HCT116 (cell line): Measurements from ENCODE around the gene DMBX1. TPM values are rescaled to one million over a fixed set of nuclear protein-coding genes. Genes with fewer than 3 reads are reported as not detected.

Source experiments
- ATAC-seq: fragments of 200-7000 bp; cut with Tn5 transposase; 2 replicates; pipeline ENCODE4 v1.9.1; 2020; ENCODE audit warnings: mild to moderate bottlenecking, moderate library complexity
- BruUV-seq: library from RNA; stranded (reverse); fragments of 400-500 nt; replicated peaks from 2 replicates; lab custom pipeline; 2021; lab: Mats Ljungman, UMichigan
- CTCF ChIA-PET: fragments of 300-600 bp; sonication (Branson Sonifier 250); formaldehyde crosslinking; loops from one replicate; lab custom pipeline; 2021; ENCODE audit warnings: antibody characterized with exemption; lab: Charles Lee
- POLR2A ChIA-PET: fragments of 300-600, 350-600 bp; sonication (Branson Sonifier 250); formaldehyde crosslinking; loops from one replicate; lab custom pipeline; 2021; ENCODE audit warnings: antibody characterized with exemption; lab: Charles Lee
- RAD21 ChIA-PET, 2 experiments: fragments of 300-600 bp; sonication (Branson Sonifier 250); formaldehyde crosslinking; loops; one replicate each; lab custom pipeline; 2023; ENCODE audit warnings: low total read pairs in 2 of 2; ENCODE audit not compliant: uncharacterized antibody in 2 of 2, unreplicated experiment in 2 of 2, low non-redundant PET in 1 of 2; lab: Charles Lee
- DNase-seq: peaks from one replicate; pipeline ENCODE4 v3.0.0-alpha.2; 2010; ENCODE audit warnings: low read depth, low spot score
- H2AFZ ChIP-seq: fragments of 200-600 bp; shearing (Covaris generic), sonication (generic); 2 replicates; pipeline ENCODE4 v1.6.1; 2017; ENCODE audit warnings: low read depth, mixed run types, mixed read lengths, antibody characterized with exemption, low read length; ENCODE audit not compliant: poor library complexity, severe bottlenecking
- H3K27ac ChIP-seq: 2 replicates; pipeline ENCODE4 v1.5.1; 2012; ENCODE audit warnings: low read depth, low read length
- H3K27me3 ChIP-seq: fragments of 200-600 bp; sonication (generic); 2 replicates; pipeline ENCODE4 v1.6.1; 2016; ENCODE audit warnings: mixed run types, low read length, mixed read lengths; ENCODE audit not compliant: insufficient read depth
- H3K36me3 ChIP-seq, 2 experiments: fragments of 200-500 bp in 1 of 2; fragments of 200-600 bp in 1 of 2; sonication (Bioruptor generic) in 1 of 2; sonication (generic) in 1 of 2; 2 replicates each; pipeline versions ENCODE4 v1.5.1 to v1.6.1; 2014 to 2016; ENCODE audit warnings: low read length in 2 of 2, inconsistent platforms in 1 of 2, mixed read lengths in 1 of 2, mixed run types in 1 of 2; ENCODE audit not compliant: insufficient read depth in 2 of 2, control insufficient read depth in 1 of 2
- H3K4me1 ChIP-seq, 2 experiments: fragments of 200-600 bp in 1 of 2; sonication (generic) in 1 of 2; 2 replicates each; pipeline versions ENCODE4 v1.5.1 to v1.6.1; 2012 to 2017; ENCODE audit warnings: low read length in 2 of 2, inconsistent platforms in 1 of 2, mild to moderate bottlenecking in 1 of 2, mixed read lengths in 1 of 2, mixed run types in 1 of 2, moderate library complexity in 1 of 2; ENCODE audit not compliant: insufficient read depth in 2 of 2, control insufficient read depth in 1 of 2
- H3K4me2 ChIP-seq: fragments of 200-600 bp; sonication (generic); 2 replicates; pipeline ENCODE4 v1.6.1; 2017; ENCODE audit warnings: mixed run types, low read length, mixed read lengths
- H3K4me3 ChIP-seq, 2 experiments: fragments of 200-600 bp in 1 of 2; sonication (generic) in 1 of 2; replicated peaks in 1 of 2; 2 replicates each; pipeline ENCODE4 v1.5.1; 2011 to 2016; ENCODE audit warnings: low read length in 2 of 2, control low read depth in 1 of 2, low read depth in 1 of 2, mild to moderate bottlenecking in 1 of 2, mixed read lengths in 1 of 2, mixed run types in 1 of 2
- H3K79me2 ChIP-seq: fragments of 200-600 bp; sonication (generic); 2 replicates; pipeline ENCODE4 v1.6.1; 2017; ENCODE audit warnings: mild to moderate bottlenecking, mixed run types, low read length, moderate library complexity, mixed read lengths; ENCODE audit not compliant: insufficient read depth
- H3K9ac ChIP-seq: fragments of 200-600 bp; sonication (generic); 2 replicates; pipeline ENCODE4 v1.6.1; 2016; ENCODE audit warnings: low read length, mixed read lengths
- H3K9me2 ChIP-seq: fragments of 200-600 bp; sonication (generic), shearing (Covaris generic); 2 replicates; pipeline ENCODE4 v1.6.1; 2017; ENCODE audit warnings: mixed run types, mild to moderate bottlenecking, moderate library complexity; ENCODE audit not compliant: insufficient read depth
- H3K9me3 ChIP-seq, 2 experiments: fragments of 200-500 bp in 1 of 2; fragments of 200-600 bp in 1 of 2; sonication (Bioruptor generic) in 1 of 2; sonication (generic) in 1 of 2; 2 replicates each; pipeline ENCODE4 v1.6.1; 2014 to 2017; ENCODE audit warnings: low read length in 2 of 2, mixed read lengths in 2 of 2, inconsistent platforms in 1 of 2, low read depth in 1 of 2, mild to moderate bottlenecking in 1 of 2, mixed run types in 1 of 2, moderate library complexity in 1 of 2; ENCODE audit not compliant: control insufficient read depth in 1 of 2, insufficient read depth in 1 of 2
- H4K20me1 ChIP-seq: fragments of 200-600 bp; sonication (generic), shearing (Covaris generic); 2 replicates; pipeline ENCODE4 v1.6.1; 2017; ENCODE audit warnings: mixed run types, mild to moderate bottlenecking, moderate library complexity; ENCODE audit not compliant: insufficient read depth
- CBX3 ChIP-seq: IDR thresholded peaks from 2 replicates; pipeline ENCODE4 v1.6.1; 2012; ENCODE audit warnings: low read depth
- CEBPB ChIP-seq: IDR thresholded peaks from 2 replicates; pipeline ENCODE4 v1.6.1; 2012; ENCODE audit warnings: low read depth
- ELF1 ChIP-seq: IDR thresholded peaks from 2 replicates; pipeline ENCODE4 v1.6.1; 2012; ENCODE audit warnings: low read depth, borderline replicate concordance
- EZH2 ChIP-seq: fragments of 200-600 bp; sonication (generic); IDR thresholded peaks from 2 replicates; pipeline ENCODE4 v1.6.1; 2017; ENCODE audit warnings: antibody characterized with exemption, mixed run types
- EZH2phosphoT487 ChIP-seq: fragments of 200-600 bp; IDR thresholded peaks from 2 replicates; pipeline ENCODE4 v1.6.1; 2018; ENCODE audit warnings: antibody characterized with exemption, borderline replicate concordance
- FOSL1 ChIP-seq: IDR thresholded peaks from 2 replicates; pipeline ENCODE4 v1.6.1; 2012; ENCODE audit warnings: low read depth
- JUND ChIP-seq: IDR thresholded peaks from 2 replicates; pipeline ENCODE4 v1.6.1; 2012
- MAX ChIP-seq: IDR thresholded peaks from 2 replicates; pipeline ENCODE4 v1.6.1; 2012
- POLR2A ChIP-seq: IDR thresholded peaks from 2 replicates; pipeline ENCODE4 v1.7.0; 2011; ENCODE audit warnings: borderline replicate concordance; ENCODE audit not compliant: insufficient read depth, insufficient read length; ENCODE audit errors: extremely low read depth
- POLR2AphosphoS5 ChIP-seq: IDR thresholded peaks from 2 replicates; pipeline ENCODE4 v1.6.1; 2011; ENCODE audit warnings: mild to moderate bottlenecking, low read depth, low read length, moderate library complexity
- REST ChIP-seq: IDR thresholded peaks from 2 replicates; pipeline ENCODE4 v1.6.1; 2012; ENCODE audit warnings: low read depth
- SIN3A ChIP-seq: IDR thresholded peaks from 2 replicates; pipeline ENCODE4 v1.6.1; 2012; ENCODE audit warnings: low read depth
- SP1 ChIP-seq: IDR thresholded peaks from 2 replicates; pipeline ENCODE4 v1.6.1; 2012; ENCODE audit warnings: low read depth
- SRF ChIP-seq: IDR thresholded peaks from 2 replicates; pipeline ENCODE4 v1.6.1; 2012; ENCODE audit warnings: low read depth
- YY1 ChIP-seq: IDR thresholded peaks from 2 replicates; pipeline ENCODE4 v1.6.1; 2011; ENCODE audit warnings: low read length, low read depth, moderate library complexity, mild to moderate bottlenecking; ENCODE audit not compliant: insufficient replicate concordance; ENCODE audit errors: extremely low read depth
- ZBTB33 ChIP-seq: IDR thresholded peaks from 2 replicates; pipeline ENCODE4 v1.6.1; 2011; ENCODE audit warnings: mild to moderate bottlenecking, low read length, moderate library complexity; ENCODE audit not compliant: insufficient replicate concordance; ENCODE audit errors: extremely low read depth
- intact Hi-C: fragments of 100-400 bp; cut with micrococcal nuclease; formaldehyde crosslinking; loops from 2 replicates; pipeline ENCODE4 v1.10.0; 2022
- total RNA-seq: library from RNA; stranded (reverse); gene quantifications from one replicate; pipeline ENCODE4 v1.2.1, GENCODE V29; 2021; ENCODE audit not compliant: unreplicated experiment

The DMBX1 gene
- total RNA-seq, 1 experiment from 2014 or later, result 4.3 TPM

- RAD21 ChIA-PET, result no interaction called here
- H3K36me3 ChIP-seq, result no peaks in the 10 kb centered on the region
- no peaks in the 10 kb centered on the region for H3K9me2 ChIP-seq
- intact Hi-C loops, result no loop called here
- H2AFZ ChIP-seq, result no peak overlapping the region
- no peaks in the 10 kb centered on the region for H4K20me1 ChIP-seq
- H3K9me3 ChIP-seq, result no peaks in the 10 kb centered on the region
- H3K27ac ChIP-seq, result no peak overlapping the region
- H3K79me2 ChIP-seq, result no peaks in the 10 kb centered on the region
- no peak for TF ChIP-seq EZH2
- no peak for TF ChIP-seq CBX3
- TF ChIP-seq SP1, result no peak
- TF ChIP-seq POLR2AphosphoS5, result no peak
- TF ChIP-seq CEBPB, result no peak
- no peak for TF ChIP-seq EZH2phosphoT487
- TF ChIP-seq POLR2A, result no peak
- no peak for TF ChIP-seq SIN3A
- no peak for TF ChIP-seq FOSL1
- no peak for TF ChIP-seq ZBTB33
- no peak for TF ChIP-seq JUND
- TF ChIP-seq SRF, result no peak
- no peak for TF ChIP-seq MAX
- no peak for TF ChIP-seq REST
- TF ChIP-seq ELF1, result no peak
- no peak for TF ChIP-seq YY1
- TF ChIP-seq, all 23 proteins: peak for 0
- ATAC-seq (no peak), DNase-seq (no peak)
- Histone ChIP-seq H3K9ac (no peak overlapping the region), H3K4me3 (no peak overlapping the region), H3K4me1 (no peaks in the 10 kb centered on the region), H3K27me3 (no peaks in the 10 kb centered on the region), H3K4me2 (no peak overlapping the region)
- BruUV-seq, result no TSS peak
- CTCF ChIA-PET, result interaction anchor here (2.2 kb wide), 1 partner anchor 7 kb away, joined by 8 read pairs; no protein-coding TSS in a partner anchor
- POLR2A ChIA-PET, result no interaction called here
These were observed 40.1 kb upstream of the DMBX1 start for GRCh38 chr1:46449223-46450159.
